Duodenal mucosa (tissue), 2 donors: ENCODE data around the gene SYNGAP1.
"Not testable (repeated sequence)": the region's sequence is repeated elsewhere in the genome, so short reads cannot be mapped to it uniquely, and the experiment has no call there.

Experiments used
- H3K27ac ChIP-seq: one replicate; pipeline ENCODE4 v1.7.0; 2013; ENCODE audit warnings: low read depth, low read length
- H3K27me3 ChIP-seq, 2 donors: one replicate each; pipeline ENCODE4 v1.7.0; 2013; ENCODE audit warnings: low read length in 2 of 2, control low read depth in 1 of 2; ENCODE audit not compliant: insufficient read depth in 2 of 2, control insufficient read depth in 1 of 2
- H3K36me3 ChIP-seq, 2 donors: one replicate each; pipeline ENCODE4 v1.7.0; 2013; ENCODE audit warnings: low read length in 2 of 2, control low read depth in 1 of 2; ENCODE audit not compliant: insufficient read depth in 2 of 2, control insufficient read depth in 1 of 2
- H3K4me1 ChIP-seq, 2 donors: one replicate each; pipeline ENCODE4 v1.7.0; 2013; ENCODE audit warnings: low read length in 2 of 2, control low read depth in 1 of 2; ENCODE audit not compliant: insufficient read depth in 2 of 2, control insufficient read depth in 1 of 2
- H3K4me3 ChIP-seq, 2 donors: one replicate each; pipeline ENCODE4 v1.7.0; 2013; ENCODE audit warnings: low read length in 2 of 2, low read depth in 1 of 2
- H3K9ac ChIP-seq, 2 donors: one replicate each; pipeline ENCODE4 v1.7.0; 2013; ENCODE audit warnings: low read length in 2 of 2, low read depth in 1 of 2
- H3K9me3 ChIP-seq, 2 donors: one replicate each; pipeline ENCODE4 v1.7.0; 2013; ENCODE audit warnings: low read length in 2 of 2, control low read depth in 1 of 2; ENCODE audit not compliant: control insufficient read depth in 1 of 2

The SYNGAP1 gene

DNA sequence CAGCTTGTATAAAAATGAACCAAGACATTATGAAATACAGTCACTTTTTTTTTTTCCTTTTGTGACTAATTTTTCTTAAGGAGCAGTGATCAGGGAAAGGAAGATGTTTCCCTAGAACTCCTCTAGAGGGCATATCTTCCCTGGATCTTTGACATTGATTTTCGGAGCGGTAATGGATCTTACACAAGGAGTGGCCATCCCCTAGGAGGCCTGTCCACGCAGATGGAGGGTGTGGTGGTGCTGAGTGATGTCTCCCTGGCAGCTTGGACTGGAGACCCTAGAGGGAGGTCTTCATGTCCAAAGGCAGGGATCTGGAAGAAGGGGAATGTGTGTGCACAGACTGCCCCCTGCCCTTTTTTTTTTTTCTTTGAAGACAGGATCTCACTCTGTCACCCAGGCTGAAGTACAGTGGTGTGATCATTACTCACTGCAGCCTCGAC lies 35.3 kb upstream of the SYNGAP1 start:
- Histone ChIP-seq H3K9me3 (no peaks in the 10 kb centered on the region), H3K27ac (no peak overlapping the region), H3K4me1 (no peaks in the 10 kb centered on the region), H3K36me3 (no peaks in the 10 kb centered on the region), H3K4me3 (no peak overlapping the region), H3K9ac (no peak overlapping the region), H3K27me3 (no peaks in the 10 kb centered on the region)

DNA sequence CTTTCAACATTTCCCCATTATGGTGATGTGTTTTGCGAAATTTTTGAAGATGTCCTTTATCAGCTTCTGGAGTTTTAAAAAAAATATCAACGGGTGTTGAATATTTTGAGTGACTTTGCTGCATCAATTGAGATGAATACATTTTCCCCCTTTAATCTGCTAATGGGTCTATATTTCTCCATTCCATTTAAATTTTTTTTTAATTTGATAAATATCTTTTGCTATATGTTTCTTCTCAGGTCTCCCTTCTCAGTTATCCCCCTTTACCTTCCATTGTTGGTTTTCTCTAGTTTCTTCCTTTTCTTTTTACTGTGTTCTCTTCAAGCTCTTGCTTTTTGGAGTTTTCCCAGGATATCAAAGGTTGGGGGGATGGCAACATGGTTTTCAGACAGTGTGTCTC lies 29.7 kb upstream of the SYNGAP1 start:
- Histone ChIP-seq H3K9me3 (no peaks in the 10 kb centered on the region), H3K27me3 (no peaks in the 10 kb centered on the region), H3K4me1 (peaks cover 21 to 22% of the 10 kb centered on the region in 2 donors), H3K27ac (no peak overlapping the region), H3K4me3 (no peak overlapping the region), H3K36me3 (no peaks in the 10 kb centered on the region), H3K9ac (no peak overlapping the region)

DNA sequence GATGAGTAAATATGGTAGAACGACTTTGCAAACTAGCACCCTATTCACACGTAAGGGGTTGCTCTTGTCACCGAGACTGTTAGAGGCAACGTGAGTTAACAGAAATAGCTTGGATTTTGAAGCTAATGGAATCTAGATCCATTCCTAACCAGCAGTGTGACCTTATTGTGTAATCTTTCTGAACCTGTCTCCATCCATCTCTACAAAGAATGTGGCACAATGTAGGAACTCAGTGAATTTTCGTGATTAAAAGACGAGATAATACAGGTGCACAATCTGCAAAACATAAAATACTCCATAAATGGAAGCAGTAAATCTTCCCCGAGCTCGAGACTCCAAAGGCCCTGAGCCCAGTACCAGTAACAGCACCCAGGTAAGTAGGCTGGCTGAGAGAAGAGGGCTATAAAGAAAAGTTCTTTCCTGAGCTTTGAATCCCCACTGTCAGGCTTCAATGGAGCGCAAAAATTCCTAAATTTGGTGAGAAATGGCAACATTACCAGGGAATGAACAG lies 29.0 kb upstream of the SYNGAP1 start:
- Histone ChIP-seq H3K27me3 (no peaks in the 10 kb centered on the region), H3K4me3 (peak overlapping the region in 1 of 2 donors; percentile 4), H3K9me3 (no peaks in the 10 kb centered on the region), H3K4me1 (peaks cover 21 to 22% of the 10 kb centered on the region in 2 donors), H3K9ac (peak overlapping the region in 1 of 2 donors; percentile 43), H3K36me3 (no peaks in the 10 kb centered on the region), H3K27ac (peak overlapping the region; percentile 73)

DNA sequence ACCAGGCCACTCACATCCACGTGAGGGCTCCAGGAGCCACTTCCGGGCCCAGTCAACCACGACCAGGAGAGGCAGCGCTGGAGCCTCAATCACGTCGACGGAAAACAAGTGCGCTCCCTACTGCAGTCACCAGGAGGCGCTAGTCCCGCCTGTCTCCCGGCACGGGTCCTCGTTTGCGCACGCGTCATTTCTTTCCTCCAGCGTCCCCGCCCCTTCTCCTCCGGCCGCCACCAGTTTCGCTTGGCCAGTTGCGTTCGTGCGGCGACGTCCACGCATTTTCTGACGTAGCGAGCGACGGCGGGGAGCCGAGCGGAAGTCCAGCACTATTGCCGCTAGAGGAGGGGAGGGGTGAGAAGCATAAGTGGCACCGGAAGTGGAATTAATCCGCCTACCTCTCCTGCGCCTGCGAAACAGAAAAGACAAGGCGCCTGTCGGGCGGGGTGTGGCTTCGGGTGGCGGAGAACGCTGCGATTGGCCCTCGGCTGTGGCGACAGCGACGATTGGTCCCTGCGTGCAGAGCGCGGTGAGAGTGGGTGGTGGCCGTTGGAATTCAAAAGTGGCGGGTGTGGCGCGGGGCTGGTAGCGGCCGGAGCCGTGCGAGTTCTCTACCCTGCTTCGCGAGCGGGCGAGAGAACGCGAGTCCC lies 28.5 kb upstream of the SYNGAP1 start, which contains the start of gene KIFC1:
Gene KIFC1, plus strand, starts transcription at position 546 of the 644 bp plus-strand sequence. CDS start 163 bp downstream, outside the sequence.
- Histone ChIP-seq H3K9ac (peak within 1 kb of the TSS; percentile 67 to 77), H3K27me3 (no peaks in the 10 kb centered on the region), H3K9me3 (no peaks in the 10 kb centered on the region), H3K4me3 (peak within 1 kb of the TSS; percentile 72 to 84), H3K27ac (peak within 1 kb of the TSS; percentile 73), H3K36me3 (no peaks in the 10 kb centered on the region), H3K4me1 (peaks cover 21 to 22% of the 10 kb centered on the region in 2 donors)

DNA sequence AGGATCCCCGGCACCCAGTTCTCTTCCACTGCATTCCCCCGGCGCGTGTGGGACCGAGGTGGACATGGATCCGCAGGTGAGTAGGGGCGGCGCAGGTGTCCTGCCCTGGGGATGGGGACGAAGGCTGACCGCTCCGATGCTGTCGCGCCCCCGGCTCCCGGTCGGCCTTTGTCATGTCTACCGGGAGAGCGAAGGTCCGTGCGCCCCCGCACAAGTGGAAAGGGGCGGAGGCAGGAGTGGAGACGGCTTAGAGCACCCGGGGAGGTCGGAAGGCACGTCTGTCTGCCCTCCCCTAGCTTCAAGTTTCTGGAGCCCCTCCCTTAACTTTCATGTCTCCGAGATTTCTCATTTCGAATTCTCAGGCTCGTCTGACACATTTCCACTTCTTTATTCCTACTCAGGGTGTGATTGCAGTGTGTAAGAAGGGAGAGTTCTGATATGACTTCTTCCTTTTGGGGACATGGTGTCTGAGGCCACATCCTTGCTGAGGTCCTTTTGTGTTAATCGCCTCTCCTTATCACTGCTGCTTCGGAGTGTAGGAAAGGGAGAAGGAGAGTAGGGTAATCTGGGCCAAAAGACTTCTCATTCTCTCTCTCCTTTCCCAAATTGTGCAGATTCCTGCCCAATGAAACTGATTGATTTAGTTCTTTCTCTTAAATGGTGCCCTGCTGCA lies 27.8 kb upstream of the SYNGAP1 start:
- no peaks in the 10 kb centered on the region for H3K27me3 ChIP-seq
- no peaks in the 10 kb centered on the region for H3K9me3 ChIP-seq
- H3K4me1 ChIP-seq, result peaks cover 21 to 22% of the 10 kb centered on the region in 2 donors
- peak overlapping the region; percentile 72 to 84 for H3K4me3 ChIP-seq
- H3K36me3 ChIP-seq, result no peaks in the 10 kb centered on the region
- peak overlapping the region; percentile 67 to 77 for H3K9ac ChIP-seq
- peak overlapping the region; percentile 52 for H3K27ac ChIP-seq

DNA sequence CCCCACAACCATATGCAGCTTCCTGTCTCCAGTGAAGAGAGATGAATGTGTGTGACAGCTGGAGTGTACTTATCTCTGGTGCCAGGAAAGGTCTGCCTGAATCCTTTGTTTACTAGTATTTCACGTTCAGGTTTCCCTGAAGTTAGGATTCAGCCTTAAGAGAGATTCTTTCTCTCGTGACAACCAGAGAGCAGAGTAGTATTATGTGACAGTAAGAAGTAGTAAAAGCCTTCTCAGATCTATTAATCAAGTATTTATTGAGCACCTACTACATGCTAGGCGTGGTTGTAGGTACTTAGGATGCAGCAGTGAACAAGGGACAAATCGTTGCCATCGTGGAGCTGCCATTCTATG lies 27.3 kb upstream of the SYNGAP1 start:
- Histone ChIP-seq H3K4me3 (peak overlapping the region; percentile 72 to 84), H3K9me3 (no peaks in the 10 kb centered on the region), H3K27ac (no peak overlapping the region), H3K36me3 (no peaks in the 10 kb centered on the region), H3K27me3 (no peaks in the 10 kb centered on the region), H3K4me1 (peaks cover 21 to 22% of the 10 kb centered on the region in 2 donors), H3K9ac (peak overlapping the region; percentile 67 to 77)

DNA sequence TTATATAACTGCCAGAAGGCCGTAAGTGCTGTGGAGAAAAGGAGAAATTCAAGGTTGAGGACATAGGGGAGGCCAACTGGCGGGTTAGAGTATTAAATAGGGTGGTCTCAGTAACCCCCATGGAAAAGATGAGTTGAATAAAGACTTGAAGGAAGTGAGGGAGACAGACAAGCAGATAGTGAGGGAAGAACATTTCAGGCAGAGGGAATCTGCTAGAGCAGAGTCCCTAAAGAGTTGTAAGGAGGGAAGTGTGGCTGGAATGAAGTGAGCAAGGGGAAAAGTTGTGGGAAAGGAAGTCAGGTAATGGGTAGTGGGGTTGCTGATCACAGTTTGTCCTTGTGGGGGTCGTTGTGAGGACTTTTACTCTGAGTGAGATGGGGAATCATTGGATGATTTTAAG lies 26.9 kb upstream of the SYNGAP1 start:
- H3K9ac ChIP-seq, result peak overlapping the region; percentile 67 to 77

DNA sequence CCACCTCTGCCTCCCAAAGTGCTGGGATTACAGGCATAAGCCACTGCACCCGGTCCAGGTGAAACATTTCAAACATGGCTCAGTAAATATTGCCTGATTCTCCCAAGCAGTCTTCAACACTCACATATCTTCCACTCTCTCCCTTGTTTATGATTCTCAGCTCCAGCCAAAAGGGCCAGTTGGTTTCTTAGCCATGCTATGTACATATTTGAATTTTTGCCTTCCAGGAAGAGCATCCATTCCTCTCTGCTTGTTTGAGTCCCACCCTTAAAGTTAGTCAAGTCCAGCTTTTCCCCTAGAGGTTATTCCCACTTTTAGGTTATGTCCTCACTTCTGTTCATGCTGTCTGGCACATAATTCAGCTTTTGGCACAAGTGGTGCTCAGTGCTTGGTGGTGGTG lies 22.3 kb upstream of the SYNGAP1 start:
- Histone ChIP-seq H3K27ac (no peak overlapping the region), H3K9ac (no peak overlapping the region), H3K36me3 (peaks cover 3 to 5% of the 10 kb centered on the region in 2 donors), H3K27me3 (no peaks in the 10 kb centered on the region), H3K4me1 (peaks cover 10 to 14% of the 10 kb centered on the region in 2 donors), H3K9me3 (no peaks in the 10 kb centered on the region), H3K4me3 (no peak overlapping the region)

More for the DNA sequence above, 26.9 kb upstream of the SYNGAP1 start:
- Histone ChIP-seq H3K4me1 (peaks cover 21 to 23% of the 10 kb centered on the region in 2 donors), H3K27ac (no peak overlapping the region), H3K4me3 (peak overlapping the region; percentile 72 to 84), H3K27me3 (no peaks in the 10 kb centered on the region), H3K36me3 (peaks cover 0 to 2% of the 10 kb centered on the region in 2 donors), H3K9me3 (no peaks in the 10 kb centered on the region)

DNA sequence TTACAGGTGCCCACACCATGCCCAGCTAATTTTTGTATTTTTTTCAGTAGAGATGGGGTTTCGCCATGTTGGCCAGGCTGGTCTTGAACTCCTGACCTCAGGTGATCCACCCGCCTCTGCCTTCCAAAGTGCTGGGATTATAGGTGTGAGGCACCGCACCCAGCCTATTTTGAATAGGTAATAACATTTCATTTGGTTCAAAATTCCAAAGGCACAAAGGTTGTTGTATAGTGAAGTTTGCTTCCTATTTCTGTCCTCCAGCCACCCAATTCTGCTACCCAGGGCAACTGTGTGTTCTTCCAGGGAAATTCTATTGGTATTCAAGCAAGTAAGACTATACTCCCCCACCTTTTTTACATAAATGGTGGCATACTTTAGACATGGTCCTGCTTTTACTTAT lies 21.3 kb upstream of the SYNGAP1 start:
- H3K27me3 ChIP-seq, H3K4me1 ChIP-seq, H3K4me3 ChIP-seq, H3K9ac ChIP-seq, H3K9me3 ChIP-seq, H3K36me3 ChIP-seq, H3K27ac ChIP-seq: not testable (repeated sequence)

DNA sequence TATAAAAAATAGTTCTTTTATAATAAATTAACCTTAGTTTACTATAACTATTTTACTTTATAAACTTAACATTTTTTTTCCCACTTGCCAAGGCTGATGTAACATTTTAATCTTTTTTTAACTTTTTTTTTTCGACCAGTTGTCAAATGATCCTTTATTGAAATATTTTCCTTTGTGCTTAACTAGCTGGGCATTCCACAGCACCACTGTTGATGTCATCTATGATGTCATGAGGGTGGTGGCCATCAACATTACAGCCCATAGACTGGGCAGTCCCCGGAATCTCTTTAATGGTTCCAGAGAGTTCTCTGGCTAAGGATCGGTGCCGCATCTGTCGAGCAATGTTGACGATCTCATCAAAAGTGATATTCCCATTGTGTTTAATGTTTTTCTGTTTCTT lies 20.0 kb upstream of the SYNGAP1 start:
- H3K9me3 ChIP-seq, H3K27ac ChIP-seq, H3K9ac ChIP-seq, H3K4me1 ChIP-seq, H3K4me3 ChIP-seq, H3K27me3 ChIP-seq: not testable (repeated sequence)
- peaks cover 5 to 17% of the 10 kb centered on the region in 2 donors for H3K36me3 ChIP-seq
